HUDEP-2 (cell line): Measurements from ENCODE around the gene ZBTB4.

Source experiments
- DNase-seq, 76 experiments: peaks; one replicate each; lab custom pipeline; 2025; ENCODE audit not compliant: unreplicated experiment in 76 of 76; lab: John Stamatoyannopoulos, UW

ZBTB4 gene, protein sequence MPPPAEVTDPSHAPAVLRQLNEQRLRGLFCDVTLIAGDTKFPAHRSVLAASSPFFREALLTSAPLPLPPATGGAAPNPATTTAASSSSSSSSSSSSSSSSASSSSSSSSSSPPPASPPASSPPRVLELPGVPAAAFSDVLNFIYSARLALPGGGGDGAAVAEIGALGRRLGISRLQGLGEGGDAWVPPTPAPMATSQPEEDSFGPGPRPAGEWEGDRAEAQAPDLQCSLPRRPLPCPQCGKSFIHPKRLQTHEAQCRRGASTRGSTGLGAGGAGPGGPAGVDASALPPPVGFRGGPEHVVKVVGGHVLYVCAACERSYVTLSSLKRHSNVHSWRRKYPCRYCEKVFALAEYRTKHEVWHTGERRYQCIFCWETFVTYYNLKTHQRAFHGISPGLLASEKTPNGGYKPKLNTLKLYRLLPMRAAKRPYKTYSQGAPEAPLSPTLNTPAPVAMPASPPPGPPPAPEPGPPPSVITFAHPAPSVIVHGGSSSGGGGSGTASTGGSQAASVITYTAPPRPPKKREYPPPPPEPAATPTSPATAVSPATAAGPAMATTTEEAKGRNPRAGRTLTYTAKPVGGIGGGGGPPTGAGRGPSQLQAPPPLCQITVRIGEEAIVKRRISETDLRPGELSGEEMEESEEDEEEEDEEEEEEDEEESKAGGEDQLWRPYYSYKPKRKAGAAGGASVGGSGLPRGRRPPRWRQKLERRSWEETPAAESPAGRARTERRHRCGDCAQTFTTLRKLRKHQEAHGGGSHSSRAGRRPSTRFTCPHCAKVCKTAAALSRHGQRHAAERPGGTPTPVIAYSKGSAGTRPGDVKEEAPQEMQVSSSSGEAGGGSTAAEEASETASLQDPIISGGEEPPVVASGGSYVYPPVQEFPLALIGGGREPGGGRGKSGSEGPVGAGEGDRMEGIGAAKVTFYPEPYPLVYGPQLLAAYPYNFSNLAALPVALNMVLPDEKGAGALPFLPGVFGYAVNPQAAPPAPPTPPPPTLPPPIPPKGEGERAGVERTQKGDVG

DNA sequence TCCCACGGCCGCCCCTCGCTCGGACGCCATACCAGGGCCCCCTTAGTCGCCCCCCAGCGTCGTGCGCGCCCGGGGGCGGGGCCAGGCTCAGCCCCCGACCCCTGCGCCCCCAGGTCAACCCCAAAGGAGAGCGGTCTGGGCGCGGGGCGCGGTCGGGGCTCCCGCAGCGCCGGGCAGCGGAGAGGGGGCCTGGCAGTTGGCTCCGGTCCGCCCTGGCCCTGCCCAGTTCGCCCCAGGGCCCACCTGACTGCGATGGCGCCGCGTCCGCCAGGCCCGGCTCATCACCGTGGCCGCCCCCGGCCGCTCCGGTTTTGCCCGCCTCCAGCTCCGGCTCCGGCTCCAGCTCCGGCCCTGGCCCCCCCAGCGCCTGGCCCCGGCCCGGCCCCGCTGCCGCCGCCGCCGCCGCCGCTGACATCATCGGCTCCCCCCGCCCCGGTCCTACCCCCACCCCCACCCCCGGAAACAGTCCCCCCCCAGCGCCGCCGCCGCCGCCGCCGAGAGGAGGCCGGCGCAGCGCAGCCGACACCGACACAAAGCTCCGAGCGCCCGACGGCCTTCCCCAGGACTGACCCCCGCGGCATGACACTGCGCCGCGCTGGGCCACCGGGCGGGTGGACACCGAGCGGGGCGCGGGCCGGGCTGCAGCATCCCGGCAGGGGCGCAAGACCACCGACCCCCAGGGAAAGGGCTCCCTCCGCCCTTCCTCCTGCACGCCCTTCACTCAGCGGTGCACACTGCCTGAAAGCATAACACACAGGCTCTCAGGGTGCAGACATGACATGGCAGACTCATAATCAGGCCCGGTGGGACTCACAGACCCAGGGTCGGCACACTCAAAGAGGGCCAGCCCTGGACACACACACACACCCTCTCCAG is at the start of gene ZBTB4:
Gene ZBTB4, minus strand, starts transcription at position 419 of the 876 bp plus-strand sequence. CDS start 12,830 bp downstream, outside the sequence.
- peak in 22 of 76 experiments; percentile 3 to 47 (median 21) for DNase-seq

DNA sequence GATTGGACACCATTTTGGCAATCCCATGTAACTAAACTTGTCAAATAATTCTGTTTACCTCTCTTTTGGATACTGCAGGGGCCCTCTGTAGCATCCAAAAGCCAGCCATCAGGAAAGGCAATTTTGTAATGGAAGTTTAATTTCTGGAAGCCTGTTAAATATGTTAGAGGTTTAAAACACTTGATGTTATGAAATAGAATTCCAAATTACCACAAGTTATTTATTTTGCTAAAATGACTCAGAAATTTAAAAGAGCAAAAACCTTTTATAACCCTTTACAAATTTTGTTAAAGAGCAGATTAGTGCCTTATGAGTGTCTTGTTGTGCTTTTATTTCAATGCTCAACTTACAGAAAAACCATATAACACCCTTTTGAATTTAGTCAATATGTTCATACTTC is 49.4 kb upstream of the ZBTB4 start:
- no peak for DNase-seq

- DNase-seq = peak in 51 of 76 experiments; percentile 3 to 66 (median 30)
Measured at GRCh38 chr17:7523033-7523432, 43.6 kb upstream of the ZBTB4 start.

DNA sequence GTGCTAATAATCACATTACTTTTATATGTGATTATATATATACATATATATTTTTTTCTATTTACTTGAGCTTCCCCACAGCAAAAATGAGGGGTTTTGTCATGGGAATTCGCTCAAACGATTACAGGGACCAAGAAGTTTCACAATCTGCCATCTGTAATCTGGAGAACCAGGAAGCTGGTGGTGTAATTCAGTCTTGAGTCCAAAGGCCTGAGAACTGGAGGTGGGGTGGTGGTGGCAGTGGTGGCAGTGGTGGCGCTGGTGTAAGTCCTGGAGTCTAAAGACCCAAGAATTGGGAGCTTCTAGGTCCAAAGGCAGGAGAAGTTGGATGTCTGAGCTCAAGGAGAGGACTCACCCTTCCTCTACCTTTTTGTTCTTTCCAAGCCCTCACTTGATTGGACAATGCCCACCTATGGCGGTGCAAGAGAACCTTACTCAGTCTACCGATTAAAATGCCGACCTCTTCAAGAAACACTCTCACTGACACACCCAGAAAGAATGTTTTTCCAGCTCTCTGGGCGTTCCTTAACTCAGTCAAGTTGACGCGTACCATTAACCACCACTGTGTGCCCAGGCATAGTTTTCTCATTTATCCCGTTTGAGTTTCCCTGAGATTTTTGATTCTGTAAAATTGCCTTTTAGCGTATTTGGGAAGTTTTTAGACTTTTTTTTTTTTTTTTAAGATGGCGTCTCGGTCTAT is 36.6 kb upstream of the ZBTB4 start:
- DNase-seq = no peak

- peak in 27 of 76 experiments; percentile 6 to 77 (median 46) for DNase-seq
Measured at GRCh38 chr17:7513850-7514419, 34.5 kb upstream of the ZBTB4 start.

- DNase-seq = no peak
Measured at GRCh38 chr17:7512824-7513540, 33.6 kb upstream of the ZBTB4 start.

DNA sequence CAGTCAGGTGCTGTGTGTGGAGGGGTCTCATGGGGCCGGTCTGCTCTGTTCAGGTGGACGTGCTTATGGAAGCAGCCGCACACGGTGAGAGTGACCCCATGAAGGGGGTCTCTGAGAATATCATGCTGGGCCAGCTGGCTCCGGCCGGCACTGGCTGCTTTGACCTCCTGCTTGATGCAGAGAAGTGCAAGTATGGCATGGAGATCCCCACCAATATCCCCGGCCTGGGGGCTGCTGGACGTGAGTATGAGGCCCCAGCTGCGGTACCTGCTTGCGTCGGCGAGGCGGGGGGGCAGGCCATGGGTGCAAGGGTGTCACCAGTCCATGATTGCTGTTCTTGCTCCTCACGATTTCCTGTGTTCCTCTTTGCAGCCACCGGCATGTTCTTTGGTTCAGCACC is 32.7 kb upstream of the ZBTB4 start:
- no peak for DNase-seq

GRCh38 chr17:7511108-7511507 is 31.7 kb upstream of the ZBTB4 start:
- DNase-seq = no peak

DNA sequence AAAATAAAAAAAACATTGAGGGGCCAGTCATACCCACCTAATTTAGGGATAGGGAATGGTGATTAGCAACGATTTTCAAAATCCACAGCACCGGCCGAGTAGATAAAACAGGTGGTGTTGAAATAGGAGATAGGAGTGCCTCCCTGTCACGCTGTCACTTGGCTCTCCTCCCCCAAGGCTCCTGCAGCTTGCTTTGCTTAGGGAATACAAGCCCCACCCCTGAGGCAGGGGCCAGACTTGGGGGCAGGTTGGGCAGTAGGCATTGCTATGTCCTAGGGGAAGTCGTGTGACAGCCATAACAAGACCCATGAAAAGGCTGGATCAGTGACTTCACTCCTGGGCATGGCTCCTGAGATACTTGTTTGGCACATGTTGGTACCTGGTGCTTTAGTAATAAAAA is 30.5 kb upstream of the ZBTB4 start:
- DNase-seq = peak in 15 of 76 experiments; percentile 6 to 45 (median 23)

DNA sequence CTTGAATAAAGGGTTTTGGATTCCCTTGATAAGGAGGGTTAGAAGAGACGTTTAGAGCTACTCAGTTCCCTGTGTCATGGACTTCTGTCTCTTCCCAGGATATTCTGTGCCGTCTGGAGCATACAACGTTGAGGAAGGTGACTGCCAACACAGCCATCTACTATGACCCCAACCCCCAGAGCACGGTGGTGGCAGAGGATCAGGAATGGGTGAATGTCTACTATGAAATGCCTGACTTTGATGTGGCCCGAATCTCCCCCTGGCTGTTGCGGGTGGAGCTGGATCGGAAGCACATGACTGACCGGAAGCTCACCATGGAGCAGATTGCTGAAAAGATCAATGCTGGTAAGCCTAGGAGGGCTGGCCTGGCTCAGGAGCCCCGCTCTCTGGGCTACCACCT is 29.4 kb upstream of the ZBTB4 start:
- DNase-seq = no peak

DNA sequence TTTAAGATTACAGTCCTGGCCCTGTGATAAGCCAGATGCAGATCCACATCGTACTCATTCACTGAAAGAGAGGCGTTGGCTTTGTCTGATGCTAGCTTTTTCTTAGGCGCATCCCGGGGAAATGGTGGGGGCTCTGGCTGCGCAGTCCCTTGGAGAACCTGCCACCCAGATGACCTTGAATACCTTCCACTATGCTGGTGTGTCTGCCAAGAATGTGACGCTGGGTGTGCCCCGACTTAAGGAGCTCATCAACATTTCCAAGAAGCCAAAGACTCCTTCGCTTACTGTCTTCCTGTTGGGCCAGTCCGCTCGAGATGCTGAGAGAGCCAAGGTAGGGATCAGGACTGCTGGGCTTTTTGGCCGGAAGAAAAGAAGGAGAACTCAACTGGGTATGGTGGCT is 28.7 kb upstream of the ZBTB4 start:
- DNase-seq = no peak

DNA sequence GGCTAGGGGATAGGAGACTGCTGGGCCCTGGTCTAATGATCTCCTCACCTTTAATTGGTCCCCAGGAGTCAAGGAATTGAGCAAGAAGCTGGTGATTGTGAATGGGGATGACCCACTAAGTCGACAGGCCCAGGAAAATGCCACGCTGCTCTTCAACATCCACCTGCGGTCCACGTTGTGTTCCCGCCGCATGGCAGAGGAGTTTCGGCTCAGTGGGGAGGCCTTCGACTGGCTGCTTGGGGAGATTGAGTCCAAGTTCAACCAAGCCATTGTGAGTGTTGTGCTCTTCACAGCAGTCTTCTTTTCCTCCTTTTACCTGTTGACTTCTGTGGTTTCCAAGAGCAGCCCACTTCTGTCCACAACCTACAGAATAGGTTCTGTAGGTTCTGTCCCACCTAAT is 24.1 kb upstream of the ZBTB4 start:
- no peak for DNase-seq

- peak in 3 of 76 experiments; percentile 3 to 10 (median 7) for DNase-seq
Measured at GRCh38 chr17:7502987-7503386, 23.6 kb upstream of the ZBTB4 start.

- no peak for DNase-seq
Measured at GRCh38 chr17:7502171-7502847, 22.9 kb upstream of the ZBTB4 start.

GRCh38 chr17:7501729-7502128 is 22.3 kb upstream of the ZBTB4 start:
- no peak for DNase-seq

- DNase-seq = no peak
Measured at GRCh38 chr17:7499161-7499560, 19.7 kb upstream of the ZBTB4 start.

DNA sequence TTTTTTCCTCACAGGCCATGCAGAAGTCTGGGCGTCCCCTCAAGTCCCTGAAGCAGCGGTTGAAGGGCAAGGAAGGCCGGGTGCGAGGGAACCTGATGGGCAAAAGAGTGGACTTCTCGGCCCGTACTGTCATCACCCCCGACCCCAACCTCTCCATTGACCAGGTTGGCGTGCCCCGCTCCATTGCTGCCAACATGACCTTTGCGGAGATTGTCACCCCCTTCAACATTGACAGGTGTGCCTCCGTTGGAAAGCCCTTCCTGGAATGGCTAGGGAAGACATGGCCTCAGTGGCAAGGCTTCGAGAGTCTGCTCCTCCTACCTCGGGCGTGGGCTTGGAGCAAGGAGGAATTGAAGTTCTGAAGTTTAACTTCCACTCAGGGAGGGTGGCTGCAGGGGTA is 18.2 kb upstream of the ZBTB4 start:
- no peak for DNase-seq

DNA sequence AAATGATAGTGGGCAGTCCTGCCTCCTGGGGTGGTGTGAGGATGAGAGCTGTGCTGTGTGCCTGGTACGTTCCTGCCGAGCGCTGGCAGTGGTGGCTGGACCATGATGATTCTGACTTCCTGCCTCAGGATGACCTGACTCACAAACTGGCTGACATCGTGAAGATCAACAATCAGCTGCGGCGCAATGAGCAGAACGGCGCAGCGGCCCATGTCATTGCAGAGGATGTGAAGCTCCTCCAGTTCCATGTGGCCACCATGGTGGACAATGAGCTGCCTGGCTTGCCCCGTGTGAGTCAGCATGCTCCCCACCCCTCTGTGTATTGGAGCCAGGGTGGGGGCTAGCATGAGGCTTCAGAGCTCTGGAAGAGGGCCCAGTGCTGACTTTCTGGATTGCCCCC is 17.8 kb upstream of the ZBTB4 start:
- no peak for DNase-seq
